HG02798 (cell line): Measurements from ENCODE around the gene RLF.
"Not testable (repeated sequence)": the region's sequence is repeated elsewhere in the genome, so short reads cannot be mapped to it uniquely, and the experiment has no call there.

Experiments used
- ATAC-seq: cut with Tn5 transposase; IDR thresholded peaks from one replicate; pipeline ENCODE4 v1.9.1; 2021; ENCODE audit warnings: mild to moderate bottlenecking; ENCODE audit not compliant: unreplicated experiment, poor library complexity

Gene RLF

GRCh38 chr1:40167317-40167716, 6.1 kb downstream of the RLF start:
- no peak for ATAC-seq

DNA sequence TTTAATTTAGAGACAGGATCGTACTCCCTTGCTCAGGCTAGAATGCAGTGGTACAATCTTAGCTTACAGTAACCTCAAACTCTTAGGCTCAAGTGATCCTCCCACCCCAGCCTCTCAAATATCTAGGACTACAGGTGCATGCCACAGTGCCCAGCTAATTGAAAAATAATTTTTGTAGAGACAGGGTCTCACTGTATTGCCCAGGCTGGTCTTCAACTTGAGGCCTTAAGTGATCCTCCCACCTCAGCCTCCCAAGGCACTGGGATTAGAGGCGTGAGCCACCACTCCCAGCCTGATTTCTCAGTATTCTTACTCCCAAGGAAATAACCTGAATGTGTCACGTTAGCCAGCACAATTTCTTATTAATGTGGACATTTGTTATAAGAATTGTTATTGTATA, 9.8 kb downstream of the RLF start:
- ATAC-seq, result no peak

DNA sequence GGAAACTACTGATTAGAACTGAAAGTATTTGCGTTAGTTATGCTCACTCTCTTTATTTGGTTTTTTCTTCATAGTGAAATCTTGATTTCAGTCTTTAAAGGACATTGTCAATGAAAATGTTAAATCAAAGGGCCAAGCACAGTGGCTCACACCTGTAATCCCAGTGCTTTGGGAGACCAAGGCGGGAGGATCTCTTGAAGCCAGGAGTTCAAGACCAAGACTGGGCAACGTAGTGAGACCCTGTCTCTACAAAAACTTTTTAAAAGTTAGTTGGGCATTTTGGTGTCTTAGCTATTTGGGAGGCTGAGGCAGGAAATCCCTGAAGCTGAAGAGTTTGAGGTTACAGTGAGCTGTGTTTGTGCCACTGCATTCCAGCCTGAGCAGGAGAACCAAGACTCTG, 13.6 kb downstream of the RLF start:
- ATAC-seq, result no peak

GRCh38 chr1:40176989-40177388, 15.8 kb downstream of the RLF start:
- not testable (repeated sequence) for ATAC-seq

- ATAC-seq, result no peak
These were observed 17.0 kb downstream of the RLF start for GRCh38 chr1:40178200-40178599.

GRCh38 chr1:40179496-40180089, 18.4 kb downstream of the RLF start:
- no peak for ATAC-seq

- no peak for ATAC-seq
These were observed 22.0 kb downstream of the RLF start for GRCh38 chr1:40183055-40183710.

- no peak for ATAC-seq
These were observed 23.0 kb downstream of the RLF start for GRCh38 chr1:40184193-40184592.

- ATAC-seq, result peak; percentile 98
These were observed 25.0 kb downstream of the RLF start for GRCh38 chr1:40185951-40186864.

- ATAC-seq, result no peak
These were observed 26.2 kb downstream of the RLF start for GRCh38 chr1:40187399-40187798.

- ATAC-seq, result not testable (repeated sequence)
These were observed 33.5 kb downstream of the RLF start for GRCh38 chr1:40194639-40195038.

DNA sequence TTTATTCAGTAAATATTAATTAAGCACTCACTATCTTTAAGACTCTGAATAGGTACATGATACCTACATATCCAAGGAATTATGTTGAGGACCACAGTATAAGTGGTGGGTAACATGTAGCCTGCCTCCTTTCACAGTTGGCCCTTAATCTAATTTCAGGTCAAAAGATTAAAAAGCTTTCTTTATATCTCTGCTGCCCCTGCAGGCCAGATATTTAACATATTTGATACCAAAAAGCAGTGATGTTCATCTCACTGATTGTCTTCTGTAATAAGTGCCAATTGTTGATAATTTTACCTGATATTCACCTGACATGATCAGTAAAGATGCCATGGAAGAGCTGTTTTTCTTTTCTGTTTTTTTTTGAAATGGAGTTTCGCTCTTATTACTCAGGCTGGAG, 36.5 kb downstream of the RLF start:
- no peak for ATAC-seq

- ATAC-seq, result no peak
These were observed 37.9 kb downstream of the RLF start for GRCh38 chr1:40199126-40199525.

DNA sequence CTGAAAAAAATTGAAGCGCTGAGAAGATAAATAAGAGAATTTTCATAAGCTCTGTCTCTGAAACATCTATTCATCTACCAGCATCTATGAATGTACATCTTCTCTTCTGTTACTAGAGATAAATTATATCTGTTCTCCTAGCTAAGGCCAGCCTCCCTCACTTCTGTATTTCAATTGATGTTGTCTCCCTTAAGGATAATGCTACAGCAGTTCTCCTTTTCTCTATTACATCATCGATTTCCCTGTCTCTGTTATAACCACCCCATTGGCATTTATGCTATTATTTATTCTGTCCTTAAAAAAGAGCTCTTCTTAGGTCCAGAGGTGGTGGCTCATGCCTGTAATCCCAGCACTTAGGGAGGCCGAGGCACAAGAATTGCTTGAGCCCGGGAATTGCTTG, 43.7 kb downstream of the RLF start:
- no peak for ATAC-seq

GRCh38 chr1:40210511-40211204, 49.5 kb downstream of the RLF start:
- ATAC-seq, result no peak

DNA sequence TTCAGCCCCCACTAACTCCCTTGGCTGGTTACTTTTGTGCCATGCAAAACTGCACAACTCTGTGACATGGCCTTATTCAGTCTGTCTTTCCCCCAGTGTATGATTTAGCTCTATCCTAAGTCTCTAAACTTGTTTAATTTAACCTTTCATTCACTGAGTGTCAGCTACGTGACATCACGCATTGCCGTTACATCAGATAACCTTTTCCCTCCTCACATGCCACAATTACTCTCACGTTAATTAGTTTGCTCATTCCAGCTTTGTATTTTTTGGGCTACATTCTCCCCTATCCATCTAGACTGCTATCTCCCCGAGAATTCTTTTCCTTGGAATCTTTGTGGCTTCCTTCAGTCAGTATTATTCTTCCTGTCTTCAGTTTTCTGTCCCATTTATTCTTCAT, 57.1 kb downstream of the RLF start:
- no peak for ATAC-seq

DNA sequence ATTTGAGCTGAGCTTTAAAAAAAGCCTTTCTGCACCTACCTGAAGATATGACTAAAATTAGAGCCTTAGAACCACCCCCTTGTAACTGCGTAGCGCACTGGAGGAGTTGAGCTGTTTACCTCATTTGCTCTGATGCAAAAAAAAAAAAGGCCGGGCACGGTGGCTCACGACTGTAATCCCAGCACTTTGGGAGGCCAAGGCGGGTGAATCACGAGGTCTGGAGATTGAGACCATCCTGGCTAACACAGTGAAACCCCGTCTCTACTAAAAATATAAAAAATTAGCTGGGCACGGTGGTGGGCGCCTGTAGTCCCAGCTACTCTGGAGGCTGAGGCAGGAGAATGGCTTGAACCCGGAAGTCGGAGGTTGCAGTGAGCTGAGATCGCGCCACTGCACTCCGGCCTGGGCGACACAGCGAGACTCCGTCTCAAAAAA, 60.3 kb downstream of the RLF start:
- not testable (repeated sequence) for ATAC-seq

DNA sequence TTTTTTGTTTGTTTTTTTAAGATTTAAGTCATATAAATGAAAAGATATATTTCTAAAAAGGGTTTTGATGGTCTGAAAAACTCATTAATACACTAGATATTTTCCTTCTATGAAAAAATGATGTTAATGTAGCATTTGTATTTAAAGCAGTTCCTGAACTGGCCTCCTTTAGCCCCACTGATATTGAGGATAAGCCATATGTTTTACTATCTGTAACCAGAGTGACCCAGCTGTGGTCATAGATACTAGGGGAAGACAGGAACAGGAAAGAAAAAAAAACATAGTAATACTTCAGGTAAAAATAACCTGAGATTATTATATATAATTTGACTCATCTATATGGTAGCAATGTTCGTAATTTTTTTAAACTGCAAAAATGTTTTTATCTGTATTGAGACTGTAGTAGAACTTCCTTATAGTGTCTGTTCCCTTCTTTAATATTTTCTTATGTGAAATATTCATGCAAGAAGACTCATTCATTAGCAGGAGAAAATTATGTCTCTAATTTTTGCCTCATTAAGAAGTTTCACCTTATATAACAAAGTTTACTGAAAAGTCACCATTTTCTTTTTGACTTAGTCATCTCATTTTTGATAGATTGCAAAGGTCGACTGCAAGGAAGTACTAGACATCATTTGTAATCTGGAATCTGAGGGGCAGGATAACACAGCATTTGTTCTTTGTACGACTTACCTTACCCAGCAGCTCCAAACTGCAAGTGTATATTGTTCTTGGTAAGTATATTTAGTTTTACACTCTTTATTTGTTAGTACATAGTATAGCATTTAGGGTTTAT, 61.0 kb downstream of the RLF start:
- no peak for ATAC-seq

- ATAC-seq, result no peak
These were observed 62.9 kb downstream of the RLF start for GRCh38 chr1:40224040-40224439.

GRCh38 chr1:40226192-40226591, 65.0 kb downstream of the RLF start:
- no peak for ATAC-seq
